ENCODE data around the gene ZNF24.

- TF ChIP-seq CTCF (conservative IDR thresholded peaks at IDR 0.05) (no peak), ZFX (IDR thresholded peaks at IDR 0.05) (no peak)
These were observed 49.5 kb upstream of the ZNF24 start for GRCh38 chr18:35393716-35394115.
